Measurements from ENCODE around the gene TPCN2.

Gene TPCN2

GRCh38 chr11:69055212-69055586 lies 6.5 kb downstream of the TPCN2 start:
- H3K27me3 ChIP-seq (ENCODE audit: control insufficient read depth in 5 of 5, insufficient read depth in 4 of 5, low read length in 5 of 5) = no peaks in the 10 kb centered on the region
- H3K9ac ChIP-seq (ENCODE audit: low read length in 5 of 5) = no peak overlapping the region
- no peaks in the 10 kb centered on the region for H3K9me3 ChIP-seq (ENCODE audit: control insufficient read depth in 5 of 5, low read length in 5 of 5)
- H3K4me1 ChIP-seq (ENCODE audit: control insufficient read depth in 5 of 5, insufficient read depth in 5 of 5, low read length in 5 of 5) = peaks cover 3 to 69% (median 47%) of the 10 kb centered on the region in 5 donors
- peaks cover 0 to 62% (median 39%) of the 10 kb centered on the region in 5 donors for H3K36me3 ChIP-seq (ENCODE audit: control insufficient read depth in 5 of 5, insufficient read depth in 5 of 5, low read length in 5 of 5)
- H3K27ac ChIP-seq (ENCODE audit: low read depth, low read length) = peak overlapping the region; percentile 41
- H3K4me3 ChIP-seq (ENCODE audit: low read depth in 1 of 5, low read length in 5 of 5) = no peak overlapping the region

- peak overlapping the region; percentile 41 for H3K27ac ChIP-seq (ENCODE audit: low read depth, low read length)
- peak overlapping the region in 1 of 5 donors; percentile 37 for H3K9ac ChIP-seq (ENCODE audit: low read length in 5 of 5)
- H3K4me1 ChIP-seq (ENCODE audit: control insufficient read depth in 5 of 5, insufficient read depth in 5 of 5, low read length in 5 of 5) = peaks cover 3 to 63% (median 43%) of the 10 kb centered on the region in 5 donors
- no peak overlapping the region for H3K4me3 ChIP-seq (ENCODE audit: low read depth in 1 of 5, low read length in 5 of 5)
- H3K27me3 ChIP-seq (ENCODE audit: control insufficient read depth in 5 of 5, insufficient read depth in 4 of 5, low read length in 5 of 5) = no peaks in the 10 kb centered on the region
- H3K36me3 ChIP-seq (ENCODE audit: control insufficient read depth in 5 of 5, insufficient read depth in 5 of 5, low read length in 5 of 5) = peaks cover 0 to 68% (median 44%) of the 10 kb centered on the region in 5 donors
- no peaks in the 10 kb centered on the region for H3K9me3 ChIP-seq (ENCODE audit: control insufficient read depth in 5 of 5, low read length in 5 of 5)
These were observed 7.1 kb downstream of the TPCN2 start for GRCh38 chr11:69055598-69056516.

- Histone ChIP-seq H3K9ac (ENCODE audit: low read length in 5 of 5) (no peak overlapping the region), H3K4me3 (ENCODE audit: low read depth in 1 of 5, low read length in 5 of 5) (no peak overlapping the region), H3K27me3 (ENCODE audit: control insufficient read depth in 5 of 5, insufficient read depth in 4 of 5, low read length in 5 of 5) (no peaks in the 10 kb centered on the region), H3K9me3 (ENCODE audit: control insufficient read depth in 5 of 5, low read length in 5 of 5) (no peaks in the 10 kb centered on the region), H3K36me3 (ENCODE audit: control insufficient read depth in 5 of 5, insufficient read depth in 5 of 5, low read length in 5 of 5) (peaks cover 0 to 79% (median 48%) of the 10 kb centered on the region in 5 donors), H3K4me1 (ENCODE audit: control insufficient read depth in 5 of 5, insufficient read depth in 5 of 5, low read length in 5 of 5) (peaks cover 1 to 49% (median 29%) of the 10 kb centered on the region in 5 donors), H3K27ac (ENCODE audit: low read depth, low read length) (no peak overlapping the region)
These were observed 8.5 kb downstream of the TPCN2 start for GRCh38 chr11:69057236-69057635.

GRCh38 chr11:69057801-69058200 lies 9.1 kb downstream of the TPCN2 start:
- H3K36me3 ChIP-seq (ENCODE audit: control insufficient read depth in 5 of 5, insufficient read depth in 5 of 5, low read length in 5 of 5) = peaks cover 0 to 84% (median 53%) of the 10 kb centered on the region in 5 donors
- no peak overlapping the region for H3K4me3 ChIP-seq (ENCODE audit: low read depth in 1 of 5, low read length in 5 of 5)
- H3K9ac ChIP-seq (ENCODE audit: low read length in 5 of 5) = no peak overlapping the region
- no peak overlapping the region for H3K27ac ChIP-seq (ENCODE audit: low read depth, low read length)
- H3K27me3 ChIP-seq (ENCODE audit: control insufficient read depth in 5 of 5, insufficient read depth in 4 of 5, low read length in 5 of 5) = no peaks in the 10 kb centered on the region
- peaks cover 1 to 43% (median 24%) of the 10 kb centered on the region in 5 donors for H3K4me1 ChIP-seq (ENCODE audit: control insufficient read depth in 5 of 5, insufficient read depth in 5 of 5, low read length in 5 of 5)
- H3K9me3 ChIP-seq (ENCODE audit: control insufficient read depth in 5 of 5, low read length in 5 of 5) = no peaks in the 10 kb centered on the region

- H3K4me1 ChIP-seq (ENCODE audit: control insufficient read depth in 5 of 5, insufficient read depth in 5 of 5, low read length in 5 of 5) = peaks cover 1 to 34% (median 19%) of the 10 kb centered on the region in 5 donors
- no peaks in the 10 kb centered on the region for H3K9me3 ChIP-seq (ENCODE audit: control insufficient read depth in 5 of 5, low read length in 5 of 5)
- no peak overlapping the region for H3K27ac ChIP-seq (ENCODE audit: low read depth, low read length)
These were observed 10.0 kb downstream of the TPCN2 start for GRCh38 chr11:69058511-69059270.

GRCh38 chr11:69059429-69059828 lies 10.7 kb downstream of the TPCN2 start:
- H3K36me3 ChIP-seq (ENCODE audit: control insufficient read depth in 5 of 5, insufficient read depth in 5 of 5, low read length in 5 of 5) = peaks cover 0 to 88% (median 62%) of the 10 kb centered on the region in 5 donors
- H3K27ac ChIP-seq (ENCODE audit: low read depth, low read length) = no peak overlapping the region
- H3K27me3 ChIP-seq (ENCODE audit: control insufficient read depth in 5 of 5, insufficient read depth in 4 of 5, low read length in 5 of 5) = no peaks in the 10 kb centered on the region
- H3K4me3 ChIP-seq (ENCODE audit: low read depth in 1 of 5, low read length in 5 of 5) = no peak overlapping the region
- H3K9me3 ChIP-seq (ENCODE audit: control insufficient read depth in 5 of 5, low read length in 5 of 5) = no peaks in the 10 kb centered on the region
- no peak overlapping the region for H3K9ac ChIP-seq (ENCODE audit: low read length in 5 of 5)
- H3K4me1 ChIP-seq (ENCODE audit: control insufficient read depth in 5 of 5, insufficient read depth in 5 of 5, low read length in 5 of 5) = peaks cover 1 to 27% (median 18%) of the 10 kb centered on the region in 5 donors

More at GRCh38 chr11:69058511-69059270, 10.0 kb downstream of the TPCN2 start:
- no peak overlapping the region for H3K4me3 ChIP-seq (ENCODE audit: low read depth in 1 of 5, low read length in 5 of 5)
- no peaks in the 10 kb centered on the region for H3K27me3 ChIP-seq (ENCODE audit: control insufficient read depth in 5 of 5, insufficient read depth in 4 of 5, low read length in 5 of 5)
- H3K36me3 ChIP-seq (ENCODE audit: control insufficient read depth in 5 of 5, insufficient read depth in 5 of 5, low read length in 5 of 5) = peaks cover 0 to 89% (median 60%) of the 10 kb centered on the region in 5 donors
- H3K9ac ChIP-seq (ENCODE audit: low read length in 5 of 5) = no peak overlapping the region

GRCh38 chr11:69059985-69060384 lies 11.3 kb downstream of the TPCN2 start:
- Histone ChIP-seq H3K4me3 (ENCODE audit: low read depth in 1 of 5, low read length in 5 of 5) (no peak overlapping the region), H3K27ac (ENCODE audit: low read depth, low read length) (no peak overlapping the region), H3K4me1 (ENCODE audit: control insufficient read depth in 5 of 5, insufficient read depth in 5 of 5, low read length in 5 of 5) (peaks cover 1 to 22% (median 14%) of the 10 kb centered on the region in 5 donors), H3K36me3 (ENCODE audit: control insufficient read depth in 5 of 5, insufficient read depth in 5 of 5, low read length in 5 of 5) (peaks cover 0 to 88% (median 58%) of the 10 kb centered on the region in 5 donors), H3K9me3 (ENCODE audit: control insufficient read depth in 5 of 5, low read length in 5 of 5) (no peaks in the 10 kb centered on the region), H3K9ac (ENCODE audit: low read length in 5 of 5) (peak overlapping the region in 1 of 5 donors; percentile 13), H3K27me3 (ENCODE audit: control insufficient read depth in 5 of 5, insufficient read depth in 4 of 5, low read length in 5 of 5) (no peaks in the 10 kb centered on the region)

GRCh38 chr11:69060806-69061712 lies 12.3 kb downstream of the TPCN2 start:
- no peak overlapping the region for H3K4me3 ChIP-seq (ENCODE audit: low read depth in 1 of 5, low read length in 5 of 5)
- peaks cover 0 to 88% (median 60%) of the 10 kb centered on the region in 5 donors for H3K36me3 ChIP-seq (ENCODE audit: control insufficient read depth in 5 of 5, insufficient read depth in 5 of 5, low read length in 5 of 5)
- H3K27ac ChIP-seq (ENCODE audit: low read depth, low read length) = no peak overlapping the region
- H3K9me3 ChIP-seq (ENCODE audit: control insufficient read depth in 5 of 5, low read length in 5 of 5) = no peaks in the 10 kb centered on the region
- H3K4me1 ChIP-seq (ENCODE audit: control insufficient read depth in 5 of 5, insufficient read depth in 5 of 5, low read length in 5 of 5) = peaks cover 0 to 11% (median 4%) of the 10 kb centered on the region in 5 donors
- no peaks in the 10 kb centered on the region for H3K27me3 ChIP-seq (ENCODE audit: control insufficient read depth in 5 of 5, insufficient read depth in 4 of 5, low read length in 5 of 5)
- no peak overlapping the region for H3K9ac ChIP-seq (ENCODE audit: low read length in 5 of 5)

GRCh38 chr11:69061713-69062053 lies 13.0 kb downstream of the TPCN2 start:
- peaks cover 0 to 92% (median 60%) of the 10 kb centered on the region in 5 donors for H3K36me3 ChIP-seq (ENCODE audit: control insufficient read depth in 5 of 5, insufficient read depth in 5 of 5, low read length in 5 of 5)
- no peak overlapping the region for H3K27ac ChIP-seq (ENCODE audit: low read depth, low read length)
- H3K4me1 ChIP-seq (ENCODE audit: control insufficient read depth in 5 of 5, insufficient read depth in 5 of 5, low read length in 5 of 5) = peaks cover 0 to 7% (median 0%) of the 10 kb centered on the region in 5 donors

More at GRCh38 chr11:69061713-69062053, 13.0 kb downstream of the TPCN2 start:
- Histone ChIP-seq H3K4me3 (ENCODE audit: low read depth in 1 of 5, low read length in 5 of 5) (no peak overlapping the region), H3K27me3 (ENCODE audit: control insufficient read depth in 5 of 5, insufficient read depth in 4 of 5, low read length in 5 of 5) (no peaks in the 10 kb centered on the region), H3K9ac (ENCODE audit: low read length in 5 of 5) (no peak overlapping the region), H3K9me3 (ENCODE audit: control insufficient read depth in 5 of 5, low read length in 5 of 5) (no peaks in the 10 kb centered on the region)

Measured in subcutaneous abdominal adipose tissue (tissue), 5 donors.